Mammary epithelial cell (primary cell): ENCODE measurements around the gene PTDSS2.

Source experiments
- EZH2 ChIP-seq: IDR thresholded peaks from 2 replicates; pipeline ENCODE4 v1.6.1; 2012; ENCODE audit warnings: low read length, inconsistent platforms, borderline replicate concordance
- TF ChIP-seq, protein P1 (sequence below), 2 donors: IDR thresholded peaks in 1 of 2; conservative IDR thresholded peaks in 1 of 2; 2 replicates each; pipeline ENCODE4 v1.5.1; 2011 to 2012; ENCODE audit warnings: inconsistent platforms in 2 of 2, low read length in 2 of 2, mild to moderate bottlenecking in 2 of 2, control low read depth in 1 of 2, low read depth in 1 of 2; ENCODE audit not compliant: insufficient read depth in 1 of 2; ENCODE audit errors: extremely low read depth in 1 of 2

DNA sequence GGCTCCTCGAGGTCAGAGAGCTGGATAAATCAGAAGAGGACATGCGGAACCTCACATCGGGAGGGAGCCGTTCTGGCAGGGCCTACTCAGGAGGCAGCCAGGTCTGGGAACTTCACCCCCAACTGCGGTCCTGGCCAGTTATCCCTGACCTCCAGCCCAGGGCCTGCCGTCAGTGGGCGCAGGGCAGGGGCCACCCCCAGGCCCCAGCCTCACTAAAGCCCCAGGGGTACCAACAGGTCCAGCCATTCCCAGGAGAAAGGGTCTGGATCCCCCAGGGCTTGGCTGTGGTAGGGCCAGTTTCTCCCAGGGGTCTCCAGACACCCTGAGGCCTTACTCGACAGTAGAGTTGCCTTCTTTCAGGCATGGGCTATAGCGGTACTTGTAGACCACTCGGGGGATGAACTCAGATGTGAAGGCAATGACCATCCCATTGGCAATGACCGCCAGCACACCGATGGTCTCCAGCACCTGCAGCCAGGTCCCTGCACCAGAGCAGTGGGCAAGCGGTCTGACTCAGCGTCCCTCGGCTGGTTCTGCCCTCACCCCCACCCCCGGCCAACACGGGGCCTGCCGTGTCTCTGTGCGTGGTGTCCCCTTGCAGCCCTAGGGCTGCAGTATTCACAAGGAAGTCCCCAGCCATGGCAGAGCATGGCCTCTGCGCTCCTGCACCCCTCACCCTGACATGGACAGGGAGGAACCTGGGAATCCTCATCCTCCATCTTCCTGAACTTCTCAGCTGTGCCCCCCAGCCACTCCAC is 30.7 kb upstream of the PTDSS2 start:
- TF ChIP-seq, protein P1, sequence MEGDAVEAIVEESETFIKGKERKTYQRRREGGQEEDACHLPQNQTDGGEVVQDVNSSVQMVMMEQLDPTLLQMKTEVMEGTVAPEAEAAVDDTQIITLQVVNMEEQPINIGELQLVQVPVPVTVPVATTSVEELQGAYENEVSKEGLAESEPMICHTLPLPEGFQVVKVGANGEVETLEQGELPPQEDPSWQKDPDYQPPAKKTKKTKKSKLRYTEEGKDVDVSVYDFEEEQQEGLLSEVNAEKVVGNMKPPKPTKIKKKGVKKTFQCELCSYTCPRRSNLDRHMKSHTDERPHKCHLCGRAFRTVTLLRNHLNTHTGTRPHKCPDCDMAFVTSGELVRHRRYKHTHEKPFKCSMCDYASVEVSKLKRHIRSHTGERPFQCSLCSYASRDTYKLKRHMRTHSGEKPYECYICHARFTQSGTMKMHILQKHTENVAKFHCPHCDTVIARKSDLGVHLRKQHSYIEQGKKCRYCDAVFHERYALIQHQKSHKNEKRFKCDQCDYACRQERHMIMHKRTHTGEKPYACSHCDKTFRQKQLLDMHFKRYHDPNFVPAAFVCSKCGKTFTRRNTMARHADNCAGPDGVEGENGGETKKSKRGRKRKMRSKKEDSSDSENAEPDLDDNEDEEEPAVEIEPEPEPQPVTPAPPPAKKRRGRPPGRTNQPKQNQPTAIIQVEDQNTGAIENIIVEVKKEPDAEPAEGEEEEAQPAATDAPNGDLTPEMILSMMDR (conservative IDR thresholded peaks at IDR 0.05 in 1 of 2, IDR thresholded peaks at IDR 0.05 in 1 of 2; ENCODE audit: extremely low read depth in 1 of 2, insufficient read depth in 1 of 2, low read depth in 1 of 2, low read length in 2 of 2), result no peak
- no peak for TF ChIP-seq EZH2
